Kidney (tissue), 14 donors: ENCODE results near the gene PRDM16. TPM values are rescaled to one million over a fixed set of nuclear protein-coding genes. Genes with fewer than 3 reads are reported as not detected.

Experiments
- DNase-seq, 5 donors: peaks; one replicate each; pipeline ENCODE4 v3.0.0-alpha.2; 2013 to 2020
- FAIRE-seq: peaks from 2 replicates; lab custom pipeline; 2012; peaks lifted over from hg19 to GRCh38; lab: Jason Lieb, UNC
- H3K27ac ChIP-seq, 2 donors: one replicate each; pipeline ENCODE4 v1.7.0; 2013; ENCODE audit warnings: low read depth in 2 of 2, low read length in 2 of 2, inconsistent platforms in 1 of 2
- H3K27me3 ChIP-seq: one replicate; pipeline ENCODE4 v1.7.1; 2013; ENCODE audit warnings: low read length, inconsistent platforms; ENCODE audit not compliant: control insufficient read depth, insufficient read depth
- H3K36me3 ChIP-seq, 3 donors: one replicate each; pipeline versions ENCODE4 v1.7.0 to v1.7.1; 2013; ENCODE audit warnings: low read length in 3 of 3, control low read depth in 1 of 3, inconsistent platforms in 1 of 3; ENCODE audit not compliant: insufficient read depth in 3 of 3, control insufficient read depth in 2 of 3
- H3K4me1 ChIP-seq, 3 donors: one replicate each; pipeline versions ENCODE4 v1.7.0 to v1.7.1; 2013; ENCODE audit warnings: low read length in 3 of 3, inconsistent platforms in 1 of 3, low read depth in 1 of 3; ENCODE audit not compliant: control insufficient read depth in 2 of 3, insufficient read depth in 2 of 3
- H3K4me3 ChIP-seq, 3 donors: one replicate each; pipeline versions ENCODE4 v1.7.0 to v1.8.1; 2013; ENCODE audit warnings: low read length in 3 of 3, control low read depth in 1 of 3, inconsistent platforms in 1 of 3
- H3K9ac ChIP-seq, 3 donors: one replicate each; pipeline versions ENCODE4 v1.7.0 to v1.7.1; 2013; ENCODE audit warnings: low read length in 3 of 3, control low read depth in 1 of 3, inconsistent platforms in 1 of 3
- H3K9me3 ChIP-seq, 3 donors: one replicate each; pipeline versions ENCODE4 v1.7.0 to v1.7.1; 2013; ENCODE audit warnings: low read length in 3 of 3, control low read depth in 1 of 3, inconsistent platforms in 1 of 3; ENCODE audit not compliant: control insufficient read depth in 2 of 3, insufficient read depth in 1 of 3
- intact Hi-C: fragments of 100-400 bp; cut with DNase I; formaldehyde crosslinking; loops from one replicate; pipeline ENCODE4 v1.11.1; 2022
- polyA plus RNA-seq: library from polyadenylated mRNA; stranded (reverse); fragments of 350-450 nt; fragmentation: Illumina TruSeq; extraction: RNeasy Lipid Tissue Mini Kit (QIAGEN cat#74804); gene quantifications from one replicate; pipeline ENCODE4 v1.2.3, GENCODE V29; 2014; ENCODE audit warnings: low read depth, low replicate concordance; ENCODE audit not compliant: insufficient read depth
- total RNA-seq: library from RNA; stranded (reverse); fragmentation: NEBNext Ultra II Directional; extraction: Animal tissue kit (Norgen Biotek cat#: 25700); gene quantifications from one replicate; pipeline ENCODE4 v1.2.1, GENCODE V29; 2021
- TF ChIP-seq, protein P1 (sequence below): IDR thresholded peaks from 3 replicates; pipeline ENCODE4 v1.5.1; 2012; ENCODE audit warnings: mild to moderate bottlenecking, moderate library complexity, borderline replicate concordance; ENCODE audit not compliant: insufficient read depth; ENCODE audit errors: extremely low read depth
- donor health status: control.
- donor health status: control.
- donor health status: control.
- donor health status: control.
- donor health status: control.
- donor health status: DM: yes; HTN: yes; CAD: no.
- donor health status: Normal renal cell carcinoma (clear cell type).

Gene PRDM16
- total and polyA plus RNA-seq, 2 donors from 2014 or later = 3.0 to 21.9 TPM

DNA sequence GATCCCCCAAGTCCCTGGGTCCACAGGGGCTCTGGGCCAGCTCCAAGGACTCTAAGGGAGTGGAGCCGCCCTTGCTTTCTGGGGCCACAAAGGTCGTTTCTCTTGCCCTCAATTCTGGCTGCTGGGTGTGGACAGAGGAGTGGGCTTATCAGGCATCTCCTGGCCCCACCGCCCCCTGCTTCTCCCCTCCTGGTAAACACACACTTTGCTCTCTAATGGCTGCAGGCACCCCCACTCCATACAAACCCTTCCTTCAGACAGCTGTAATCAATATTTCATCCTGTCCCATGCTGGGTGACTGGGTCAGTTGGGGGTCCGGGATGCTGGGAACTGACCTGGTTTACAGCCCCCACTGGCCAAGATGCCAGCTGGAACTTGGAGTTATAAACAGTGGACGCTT is 67.5 kb downstream of the PRDM16 start:
- Histone ChIP-seq H3K9me3 (no peaks in the 10 kb centered on the region), H3K27me3 (peaks cover 22% of the 10 kb centered on the region), H3K36me3 (no peaks in the 10 kb centered on the region), H3K4me1 (peaks cover 0 to 11% (median 0%) of the 10 kb centered on the region in 3 donors), H3K9ac (no peak overlapping the region), H3K27ac (no peak overlapping the region), H3K4me3 (no peak overlapping the region)
- FAIRE-seq = no peak
- DNase-seq = no peak
- TF ChIP-seq, protein P1, sequence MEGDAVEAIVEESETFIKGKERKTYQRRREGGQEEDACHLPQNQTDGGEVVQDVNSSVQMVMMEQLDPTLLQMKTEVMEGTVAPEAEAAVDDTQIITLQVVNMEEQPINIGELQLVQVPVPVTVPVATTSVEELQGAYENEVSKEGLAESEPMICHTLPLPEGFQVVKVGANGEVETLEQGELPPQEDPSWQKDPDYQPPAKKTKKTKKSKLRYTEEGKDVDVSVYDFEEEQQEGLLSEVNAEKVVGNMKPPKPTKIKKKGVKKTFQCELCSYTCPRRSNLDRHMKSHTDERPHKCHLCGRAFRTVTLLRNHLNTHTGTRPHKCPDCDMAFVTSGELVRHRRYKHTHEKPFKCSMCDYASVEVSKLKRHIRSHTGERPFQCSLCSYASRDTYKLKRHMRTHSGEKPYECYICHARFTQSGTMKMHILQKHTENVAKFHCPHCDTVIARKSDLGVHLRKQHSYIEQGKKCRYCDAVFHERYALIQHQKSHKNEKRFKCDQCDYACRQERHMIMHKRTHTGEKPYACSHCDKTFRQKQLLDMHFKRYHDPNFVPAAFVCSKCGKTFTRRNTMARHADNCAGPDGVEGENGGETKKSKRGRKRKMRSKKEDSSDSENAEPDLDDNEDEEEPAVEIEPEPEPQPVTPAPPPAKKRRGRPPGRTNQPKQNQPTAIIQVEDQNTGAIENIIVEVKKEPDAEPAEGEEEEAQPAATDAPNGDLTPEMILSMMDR = no peak
- intact Hi-C loops = no loop called here

DNA sequence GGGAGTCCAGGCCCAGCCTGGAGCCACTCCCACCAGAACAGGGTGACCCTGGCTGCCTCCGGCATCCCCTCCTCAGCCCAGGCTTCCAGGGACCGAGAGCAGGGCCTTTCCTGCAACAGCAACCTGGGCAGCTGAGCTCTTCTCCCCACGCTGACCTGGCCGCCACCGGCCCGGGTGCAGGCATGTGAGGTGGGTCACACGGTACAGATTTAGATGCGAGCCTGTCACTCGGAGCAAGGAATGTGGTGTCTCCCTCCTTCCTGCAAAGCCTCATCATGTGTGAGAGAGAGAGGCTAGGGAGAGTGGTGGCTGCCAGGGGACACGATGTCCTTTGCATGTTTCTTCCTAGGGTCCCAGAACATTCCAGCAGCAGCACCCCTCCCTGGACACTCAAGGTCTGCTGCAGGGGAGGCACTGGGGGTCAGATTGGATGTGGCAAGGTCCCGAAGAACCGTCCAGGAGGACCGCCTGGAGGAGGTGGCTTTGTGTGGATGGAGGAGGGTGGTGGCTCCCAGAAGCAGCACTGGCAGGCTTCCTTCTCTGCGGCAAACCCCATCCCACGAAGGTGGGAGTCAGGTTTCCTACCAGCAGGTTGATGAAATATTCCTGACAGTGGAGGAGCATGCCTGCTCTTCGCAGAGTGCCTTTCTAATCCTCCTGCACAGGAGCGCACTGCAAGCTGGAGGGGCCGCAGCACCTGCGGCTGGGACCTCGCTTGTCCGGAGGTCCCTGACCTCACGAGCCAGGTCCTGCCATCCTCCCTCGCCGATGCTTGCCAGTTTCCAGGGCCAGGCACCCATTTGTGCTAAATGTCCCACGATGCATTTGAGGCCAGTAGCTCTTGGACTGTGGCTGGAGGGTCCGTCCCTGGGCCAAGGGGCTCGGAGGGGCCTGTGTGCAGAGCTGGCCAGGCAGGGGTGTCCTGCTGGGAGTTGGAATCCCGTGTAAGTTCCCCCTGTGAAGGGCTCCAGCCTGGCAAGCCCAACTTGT is 68.4 kb downstream of the PRDM16 start:
- Histone ChIP-seq H3K27me3 (peaks cover 27% of the 10 kb centered on the region), H3K4me3 (no peak overlapping the region), H3K4me1 (peaks cover 0 to 7% (median 0%) of the 10 kb centered on the region in 3 donors), H3K9ac (no peak overlapping the region), H3K27ac (no peak overlapping the region), H3K36me3 (no peaks in the 10 kb centered on the region), H3K9me3 (no peaks in the 10 kb centered on the region)
- TF ChIP-seq, protein P1 = no peak
- intact Hi-C loops = no loop called here
- FAIRE-seq = no peak
- no peak for DNase-seq

DNA sequence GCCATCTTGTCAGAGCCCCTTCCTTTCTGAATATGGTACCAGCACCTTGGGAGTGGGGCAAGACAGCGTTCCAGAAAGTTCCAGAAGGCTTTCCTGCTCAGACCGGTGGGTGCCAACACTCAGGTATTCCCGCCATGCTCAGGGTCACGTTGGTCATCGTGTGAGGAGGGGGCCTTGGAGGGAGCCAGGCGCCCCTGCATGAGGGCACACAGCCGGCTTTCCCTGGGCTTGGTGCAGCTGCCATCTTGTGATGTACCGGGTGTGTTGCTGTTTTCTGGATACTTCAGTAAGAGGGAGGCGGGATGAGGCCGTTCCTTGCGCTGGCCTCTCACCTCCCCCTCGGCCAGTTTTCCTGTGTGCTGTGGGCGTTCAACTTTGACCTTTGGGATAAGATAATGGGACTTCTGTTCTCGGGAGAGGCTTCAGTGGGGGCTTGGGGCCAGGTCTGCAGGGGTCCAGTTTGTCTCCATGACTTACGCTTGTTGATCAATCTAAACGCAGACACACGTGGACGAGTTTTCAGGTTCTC is 69.7 kb downstream of the PRDM16 start:
- Histone ChIP-seq H3K27me3 (peaks cover 27% of the 10 kb centered on the region), H3K9ac (no peak overlapping the region), H3K27ac (no peak overlapping the region), H3K4me1 (peaks cover 0 to 3% (median 0%) of the 10 kb centered on the region in 3 donors), H3K9me3 (no peaks in the 10 kb centered on the region), H3K36me3 (no peaks in the 10 kb centered on the region), H3K4me3 (no peak overlapping the region)
- no peak for DNase-seq
- TF ChIP-seq, protein P1 = no peak
- intact Hi-C loops = no loop called here
- no peak for FAIRE-seq
